T-cell (primary cell): ENCODE data around the gene GIGYF2. TPM values are rescaled to one million over a fixed set of nuclear protein-coding genes. Genes with fewer than 3 reads are reported as not detected.

ENCODE experiments used
- ATAC-seq, 4 experiments: fragments of 200-7000 bp in 3 of 4; fragments of 150-1000 bp in 1 of 4; cut with Tn5 transposase; replicated peaks in 1 of 4; 1 replicate in 3 of 4; 2 replicates in 1 of 4; pipeline ENCODE4 v1.10.0; 2021; ENCODE audit warnings: moderate library complexity in 3 of 4, mild to moderate bottlenecking in 2 of 4, moderate number of reproducible peaks in 1 of 4
- CTCF ChIA-PET, 2 donors: fragments of 300-600 bp; sonication (Branson Sonifier 250); formaldehyde crosslinking; loops; one replicate each; lab custom pipeline; 2022; ENCODE audit warnings: antibody characterized with exemption in 2 of 2; lab: Charles Lee
- POLR2A ChIA-PET, 2 donors: fragments of 300-600 bp; sonication (Branson Sonifier 250); formaldehyde crosslinking; loops; one replicate each; lab custom pipeline; 2022; ENCODE audit warnings: antibody characterized with exemption in 2 of 2; lab: Charles Lee
- DNase-seq, 35 experiments: peaks; one replicate each; pipeline versions ENCODE4 v3.0.0 to v3.0.0-alpha.2; 2013 to 2023
- H3K27ac ChIP-seq: one replicate; pipeline ENCODE4 v1.5.1; 2013; ENCODE audit warnings: low read length
- H3K27me3 ChIP-seq, 2 experiments: replicated peaks in 1 of 2; 1 replicate in 1 of 2; 2 replicates in 1 of 2; pipeline versions ENCODE4 v1.6.1 to v1.7.0; 2013; ENCODE audit warnings: low read length in 1 of 2, mixed read lengths in 1 of 2; ENCODE audit not compliant: control insufficient read depth in 2 of 2, insufficient read depth in 2 of 2; ENCODE audit errors: extremely low read depth in 1 of 2
- H3K36me3 ChIP-seq, 2 donors: 1 replicate in 1 of 2; 2 replicates in 1 of 2; pipeline versions ENCODE4 v1.6.1 to v1.7.0; 2013; ENCODE audit warnings: low read length in 1 of 2; ENCODE audit not compliant: control insufficient read depth in 2 of 2, insufficient read depth in 1 of 2; ENCODE audit errors: extremely low read depth in 1 of 2
- H3K4me1 ChIP-seq, 2 experiments: 1 replicate in 1 of 2; 2 replicates in 1 of 2; pipeline versions ENCODE4 v1.6.1 to v1.7.0; 2013; ENCODE audit warnings: low read length in 2 of 2, mixed read lengths in 1 of 2; ENCODE audit not compliant: insufficient read depth in 2 of 2, control insufficient read depth in 1 of 2; ENCODE audit errors: extremely low read depth in 1 of 2
- H3K4me3 ChIP-seq, 2 donors: 1 replicate in 1 of 2; 2 replicates in 1 of 2; pipeline versions ENCODE4 v1.5.1 to v1.7.0; 2013; ENCODE audit warnings: mild to moderate bottlenecking in 2 of 2, low read length in 1 of 2, moderate library complexity in 1 of 2; ENCODE audit not compliant: control insufficient read depth in 1 of 2; ENCODE audit errors: extremely low read depth in 1 of 2
- H3K9me3 ChIP-seq: 2 replicates; pipeline ENCODE4 v1.7.0; 2013
- H3K27ac Mint-ChIP-seq, 2 donors: one replicate each; pipeline ENCODE4 v1.8.0; 2020 to 2021; ENCODE audit warnings: mild to moderate bottlenecking in 2 of 2, mixed read lengths in 2 of 2
- H3K27me3 Mint-ChIP-seq, 2 donors: one replicate each; pipeline ENCODE4 v1.8.0; 2021 to 2022; ENCODE audit warnings: mixed read lengths in 2 of 2
- H3K36me3 Mint-ChIP-seq: one replicate; pipeline ENCODE4 v1.8.0; 2021; ENCODE audit warnings: mixed read lengths
- H3K4me1 Mint-ChIP-seq, 3 donors: one replicate each; pipeline ENCODE4 v1.8.0; 2020 to 2022; ENCODE audit warnings: mixed read lengths in 3 of 3, mild to moderate bottlenecking in 1 of 3
- H3K4me3 Mint-ChIP-seq, 3 donors: one replicate each; pipeline ENCODE4 v1.8.0; 2020 to 2022; ENCODE audit warnings: mild to moderate bottlenecking in 3 of 3, mixed read lengths in 3 of 3, moderate library complexity in 3 of 3
- H3K9me3 Mint-ChIP-seq, 3 donors: one replicate each; pipeline ENCODE4 v1.8.0; 2020 to 2022; ENCODE audit warnings: mixed read lengths in 3 of 3
- WGBS: methylation state at CpG from one replicate; pipeline ENCODE4 v1.1.5; 2013; ENCODE audit warnings: missing lambda C conversion rate; ENCODE audit not compliant: insufficient coverage; 5-methylcytosine and 5-hydroxymethylcytosine counted together
- total RNA-seq, 35 experiments: library from RNA in 6 of 35; stranded (reverse) in 6 of 35; fragments of 120-200 nt in 1 of 35; gene quantifications; one replicate each; pipeline versions ENCODE4 v1.2.1 to v1.2.4 and lab custom pipeline; 2013 to 2026

GIGYF2 gene
- total RNA-seq, 5 donors from 2014 or later (not counting 1 experiment from before 2014, with no cell fraction given): 57.8 to 76.8 (median 68.7) TPM

DNA sequence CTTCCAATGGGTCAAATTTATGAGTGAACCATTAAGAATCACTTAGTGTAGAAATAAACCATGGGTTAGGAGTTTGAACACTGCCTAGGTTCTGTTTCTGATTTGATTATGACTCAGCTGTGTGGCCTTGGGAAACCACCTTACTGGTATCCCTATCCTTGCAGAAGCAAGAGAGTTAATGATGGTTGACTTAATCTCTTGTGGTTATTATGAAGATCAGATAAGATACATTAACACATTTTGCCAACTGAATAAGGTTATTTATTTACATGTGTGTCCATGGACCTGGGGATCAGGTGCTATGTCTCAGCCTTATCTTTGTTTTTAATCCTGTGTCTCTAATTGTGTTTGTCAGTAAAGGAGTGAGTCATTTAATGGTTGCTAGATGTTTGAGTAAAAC is 84.6 kb downstream of the GIGYF2 start:
- Mint-ChIP-seq H3K27ac (peak overlapping the region; percentile 31 to 65), H3K4me3 (no peak overlapping the region), H3K4me1 (peaks cover 0 to 8% (median 5%) of the 10 kb centered on the region in 3 donors), H3K36me3 (peaks cover 40% of the 10 kb centered on the region), H3K27me3 (no peaks in the 10 kb centered on the region), H3K9me3 (no peaks in the 10 kb centered on the region)
- no peak overlapping the region for H3K27ac ChIP-seq
- peaks cover 0 to 22% of the 10 kb centered on the region in 2 donors for H3K36me3 ChIP-seq
- ChIA-PET CTCF (no interaction called here), POLR2A (no interaction called here)
- no peaks in the 10 kb centered on the region for H3K9me3 ChIP-seq
- ATAC-seq: peak; percentile 53 to 73 (median 65)
- peak in 1 of 35 experiments; percentile 22 for DNase-seq
- H3K27me3 ChIP-seq: no peaks in the 10 kb centered on the region
- H3K4me3 ChIP-seq: no peak overlapping the region
- H3K4me1 ChIP-seq: no peaks in the 10 kb centered on the region

DNA sequence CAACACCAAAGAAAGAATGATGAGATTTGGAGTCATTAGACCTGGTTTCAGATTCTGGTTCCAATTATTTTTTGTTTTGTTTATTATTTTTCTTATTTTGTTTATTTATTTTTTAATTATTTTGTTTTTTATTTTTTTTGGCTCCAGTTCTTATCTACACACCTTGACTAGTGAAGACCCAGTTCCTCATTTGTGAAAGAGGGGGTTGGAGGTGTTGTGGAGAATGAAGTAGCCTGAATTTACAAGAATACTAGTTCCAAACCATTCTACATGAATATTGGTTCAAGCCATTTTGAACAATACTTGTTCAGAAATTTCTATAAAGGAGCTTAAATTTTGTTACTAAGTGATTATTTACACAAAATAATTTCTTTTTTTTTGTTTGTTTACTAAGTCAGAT is 86.1 kb downstream of the GIGYF2 start:
- H3K27me3 ChIP-seq: no peaks in the 10 kb centered on the region
- peaks cover 0 to 8% (median 5%) of the 10 kb centered on the region in 3 donors for H3K4me1 Mint-ChIP-seq
- H3K27ac Mint-ChIP-seq: no peak overlapping the region
- no peak overlapping the region for H3K27ac ChIP-seq
- DNase-seq: no peak
- no peaks in the 10 kb centered on the region for H3K4me1 ChIP-seq
- H3K9me3 Mint-ChIP-seq: no peaks in the 10 kb centered on the region
- H3K4me3 ChIP-seq: no peak overlapping the region
- peaks cover 0 to 26% of the 10 kb centered on the region in 2 donors for H3K36me3 ChIP-seq
- peaks cover 53% of the 10 kb centered on the region for H3K36me3 Mint-ChIP-seq
- no peak for ATAC-seq
- H3K27me3 Mint-ChIP-seq: no peaks in the 10 kb centered on the region
- no peak overlapping the region for H3K4me3 Mint-ChIP-seq
- H3K9me3 ChIP-seq: no peaks in the 10 kb centered on the region
- POLR2A ChIA-PET: interaction anchor here in 1 of 2 donors (0.6 kb wide), 1 partner anchor 594 kb away, joined by 3 read pairs; no protein-coding TSS in a partner anchor
- CTCF ChIA-PET: no interaction called here

DNA sequence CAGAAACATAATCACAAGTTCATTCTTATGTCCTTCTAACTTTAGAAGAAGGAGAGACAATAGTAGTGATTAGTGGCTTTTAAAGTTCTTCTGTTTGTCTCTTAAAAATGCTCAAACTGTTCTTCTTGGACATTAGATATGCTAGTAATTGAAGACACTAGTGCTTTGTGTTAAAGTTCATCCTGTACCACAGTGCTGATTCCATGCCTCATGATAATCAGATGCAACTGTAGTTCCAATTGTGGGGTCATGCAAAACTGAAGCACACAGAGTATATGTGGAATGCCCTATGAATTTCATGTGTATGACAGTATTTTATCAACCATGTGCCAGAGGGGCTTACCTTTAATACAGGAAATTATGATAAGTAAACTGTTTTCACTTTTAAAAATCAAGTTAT is 90.7 kb downstream of the GIGYF2 start:
- Histone ChIP-seq H3K27me3 (no peaks in the 10 kb centered on the region), H3K4me1 (no peaks in the 10 kb centered on the region), H3K9me3 (no peaks in the 10 kb centered on the region), H3K36me3 (peaks cover 6 to 62% of the 10 kb centered on the region in 2 donors), H3K27ac (no peak overlapping the region), H3K4me3 (no peak overlapping the region)
- no peak overlapping the region for H3K27ac Mint-ChIP-seq
- no peak overlapping the region for H3K4me3 Mint-ChIP-seq
- ChIA-PET POLR2A (no interaction called here), CTCF (no interaction called here)
- H3K36me3 Mint-ChIP-seq: peaks cover 73% of the 10 kb centered on the region
- H3K4me1 Mint-ChIP-seq: no peaks in the 10 kb centered on the region
- H3K9me3 Mint-ChIP-seq: no peaks in the 10 kb centered on the region
- DNase-seq: no peak
- ATAC-seq: no peak
- no peaks in the 10 kb centered on the region for H3K27me3 Mint-ChIP-seq

DNA sequence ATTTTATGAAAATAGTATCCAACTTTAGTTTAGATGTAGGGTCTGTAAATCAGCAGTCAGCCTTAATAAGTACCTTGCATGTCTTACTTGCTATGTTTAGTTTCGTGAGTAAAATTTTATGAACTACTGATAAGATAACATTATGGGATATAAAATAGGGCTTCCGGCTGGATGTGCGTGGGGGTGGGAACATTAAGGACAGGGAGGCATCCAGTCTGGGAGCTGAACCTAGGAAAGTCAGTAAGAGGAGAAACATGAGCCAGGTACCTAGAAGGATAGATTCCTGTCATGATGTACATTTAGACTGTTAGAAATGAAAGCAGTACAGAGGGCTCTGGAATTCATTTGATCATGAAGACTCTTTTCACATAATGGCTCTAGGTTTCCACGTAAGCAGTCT is 92.0 kb downstream of the GIGYF2 start:
- no peak for ATAC-seq
- Histone ChIP-seq H3K27ac (no peak overlapping the region), H3K4me3 (no peak overlapping the region), H3K27me3 (no peaks in the 10 kb centered on the region), H3K4me1 (no peaks in the 10 kb centered on the region), H3K9me3 (no peaks in the 10 kb centered on the region), H3K36me3 (peaks cover 6 to 72% of the 10 kb centered on the region in 2 donors)
- no peak overlapping the region for H3K4me3 Mint-ChIP-seq
- no peaks in the 10 kb centered on the region for H3K9me3 Mint-ChIP-seq
- CTCF ChIA-PET: no interaction called here
- WGBS: 92% methylated on average over 2 of the region's 4 CpGs
- H3K27me3 Mint-ChIP-seq: no peaks in the 10 kb centered on the region
- H3K27ac Mint-ChIP-seq: no peak overlapping the region
- H3K4me1 Mint-ChIP-seq: no peaks in the 10 kb centered on the region
- peaks cover 66% of the 10 kb centered on the region for H3K36me3 Mint-ChIP-seq
- POLR2A ChIA-PET: no interaction called here
- DNase-seq: no peak

DNA sequence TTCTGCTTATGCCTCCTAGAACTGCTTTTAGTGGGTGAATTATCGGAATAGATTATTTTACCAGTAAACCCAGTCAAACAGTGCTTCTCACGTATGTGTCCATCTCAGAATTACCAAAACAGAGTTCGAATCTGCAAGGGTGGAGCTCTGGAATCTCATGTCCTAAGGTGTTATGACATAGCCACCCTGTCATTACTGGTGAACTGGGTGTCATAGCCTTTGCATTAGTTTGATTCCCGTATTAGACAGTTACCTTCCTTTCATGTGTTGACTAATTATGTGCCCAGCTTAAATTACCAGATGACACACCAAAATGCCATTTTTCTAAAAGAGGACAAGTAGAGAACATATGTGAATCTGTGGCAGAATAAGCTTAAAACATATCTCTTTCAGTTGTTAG is 94.4 kb downstream of the GIGYF2 start:
- H3K4me3 Mint-ChIP-seq: no peak overlapping the region

DNA sequence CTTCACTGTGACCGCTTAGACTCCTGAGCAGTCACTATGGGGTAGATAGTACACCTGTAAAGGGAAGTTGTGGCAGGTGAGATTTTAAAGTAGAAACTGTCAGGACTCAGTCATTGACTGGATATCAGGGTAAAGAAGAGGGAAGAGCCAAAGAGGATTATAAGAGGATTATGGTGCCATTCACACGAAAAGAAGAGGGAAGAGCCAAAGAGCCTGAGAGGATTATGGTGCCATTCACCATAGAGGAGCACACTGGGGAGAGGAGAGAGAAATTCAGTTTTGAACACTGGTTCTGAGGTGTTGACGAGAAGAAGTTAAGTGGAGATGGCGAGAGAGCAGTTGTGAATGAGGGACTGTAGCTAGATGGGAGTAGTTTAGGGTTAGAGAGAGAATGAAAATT is 96.1 kb downstream of the GIGYF2 start:
- Mint-ChIP-seq H3K27me3 (no peaks in the 10 kb centered on the region), H3K9me3 (no peaks in the 10 kb centered on the region), H3K36me3 (peaks cover 68% of the 10 kb centered on the region), H3K27ac (no peak overlapping the region), H3K4me1 (no peaks in the 10 kb centered on the region), H3K4me3 (no peak overlapping the region)
- H3K27ac ChIP-seq: no peak overlapping the region
- H3K36me3 ChIP-seq: peaks cover 6 to 82% of the 10 kb centered on the region in 2 donors
- no peak for ATAC-seq
- no peak overlapping the region for H3K4me3 ChIP-seq
- POLR2A ChIA-PET: interaction anchor here in 1 of 2 donors (0.8 kb wide), 1 partner anchor 13 kb away, joined by 3 read pairs; no protein-coding TSS in a partner anchor
- DNase-seq: no peak
- H3K9me3 ChIP-seq: no peaks in the 10 kb centered on the region
- H3K4me1 ChIP-seq: no peaks in the 10 kb centered on the region
- H3K27me3 ChIP-seq: no peaks in the 10 kb centered on the region
- WGBS: 100% methylated on average over 4 of the region's 4 CpGs
- CTCF ChIA-PET: no interaction called here

More for the DNA sequence above, 94.4 kb downstream of the GIGYF2 start:
- no peaks in the 10 kb centered on the region for H3K9me3 ChIP-seq
- H3K4me3 ChIP-seq: no peak overlapping the region
- H3K27me3 ChIP-seq: no peaks in the 10 kb centered on the region
- no peaks in the 10 kb centered on the region for H3K4me1 Mint-ChIP-seq
- peaks cover 6 to 83% of the 10 kb centered on the region in 2 donors for H3K36me3 ChIP-seq
- H3K9me3 Mint-ChIP-seq: no peaks in the 10 kb centered on the region
- no peak overlapping the region for H3K27ac Mint-ChIP-seq
- 90% methylated on average over 2 of the region's 4 CpGs for WGBS
- CTCF ChIA-PET: no interaction called here
- H3K36me3 Mint-ChIP-seq: peaks cover 69% of the 10 kb centered on the region
- H3K27ac ChIP-seq: no peak overlapping the region
- ATAC-seq: no peak
- DNase-seq: no peak
- H3K4me1 ChIP-seq: no peaks in the 10 kb centered on the region
- H3K27me3 Mint-ChIP-seq: no peaks in the 10 kb centered on the region
- POLR2A ChIA-PET: interaction anchor here in 1 of 2 donors (0.5 kb wide), 2 partner anchors 185 to 273 kb away, joined by 4 to 5 read pairs; no protein-coding TSS in a partner anchor

DNA sequence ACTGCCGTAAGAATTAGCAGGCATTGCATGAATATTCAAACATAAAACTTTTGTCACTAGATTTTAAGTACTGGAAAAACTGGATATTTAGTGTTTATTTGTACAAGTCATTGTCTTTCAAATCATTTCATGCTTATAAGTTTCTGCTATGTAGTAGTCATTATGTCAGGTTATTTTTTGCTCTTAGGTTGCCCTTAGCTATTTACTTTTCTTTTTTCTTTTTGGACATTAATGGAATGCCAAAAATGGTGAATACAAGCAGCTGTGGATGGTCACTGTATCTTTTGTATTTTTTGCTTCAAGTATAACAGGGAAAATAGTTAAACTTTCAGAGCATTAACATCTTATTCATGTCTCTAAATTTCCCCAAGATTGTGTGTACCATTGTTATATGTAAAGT is 97.8 kb downstream of the GIGYF2 start:
- H3K9me3 Mint-ChIP-seq: no peaks in the 10 kb centered on the region
- DNase-seq (no peak), ATAC-seq (no peak)
- no peak overlapping the region for H3K4me3 Mint-ChIP-seq
- Histone ChIP-seq H3K27me3 (no peaks in the 10 kb centered on the region), H3K9me3 (no peaks in the 10 kb centered on the region), H3K36me3 (peaks cover 6 to 76% of the 10 kb centered on the region in 2 donors), H3K27ac (no peak overlapping the region), H3K4me1 (no peaks in the 10 kb centered on the region), H3K4me3 (no peak overlapping the region)
- no peaks in the 10 kb centered on the region for H3K4me1 Mint-ChIP-seq
- no peaks in the 10 kb centered on the region for H3K27me3 Mint-ChIP-seq
- WGBS: no CpG with 5 or more reads among the region's 1 CpG
- H3K27ac Mint-ChIP-seq: no peak overlapping the region
- POLR2A ChIA-PET: no interaction called here
- CTCF ChIA-PET: interaction anchor here in 1 of 2 donors (0.5 kb wide), 1 partner anchor 259 kb away, joined by 3 read pairs; no protein-coding TSS in a partner anchor
- peaks cover 62% of the 10 kb centered on the region for H3K36me3 Mint-ChIP-seq
